HEK293 (cell line): ENCODE measurements around the gene HAO1.

Source experiments
- CTCF ChIA-PET: fragments of 350-600 bp; formaldehyde crosslinking; extraction: SDS; loops from one replicate; lab custom pipeline; 2021; ENCODE audit warnings: antibody characterized with exemption; lab: Yijun Ruan, JAX
- POLR2A ChIA-PET: fragments of 300-600 bp; formaldehyde crosslinking; extraction: SDS; loops from one replicate; lab custom pipeline; 2020; ENCODE audit warnings: antibody characterized with exemption, inconsistent platforms; lab: Yijun Ruan, JAX
- H3K27ac ChIP-seq: fragments of 200-500 bp; sonication (Bioruptor generic); 2 replicates; pipeline ENCODE4 v1.5.1; 2014; ENCODE audit warnings: low read depth, low read length, control low read depth, inconsistent platforms; ENCODE audit errors: extremely low read depth
- H3K36me3 ChIP-seq, 2 experiments: fragments of 200-500 bp in 1 of 2; sonication (Bioruptor generic) in 1 of 2; 1 replicate in 1 of 2; 2 replicates in 1 of 2; pipeline ENCODE4 v1.5.1; 2014 to 2017; ENCODE audit warnings: inconsistent platforms in 2 of 2, low read length in 2 of 2; ENCODE audit not compliant: control insufficient read depth in 2 of 2, insufficient read depth in 1 of 2
- H3K4me1 ChIP-seq: fragments of 200-500 bp; sonication (Bioruptor generic); 2 replicates; pipeline ENCODE4 v1.5.1; 2014; ENCODE audit warnings: mild to moderate bottlenecking, low read length, inconsistent platforms; ENCODE audit not compliant: control insufficient read depth, insufficient read depth
- H3K4me3 ChIP-seq: 2 replicates; pipeline ENCODE4 v1.5.1; 2011; ENCODE audit warnings: low read depth, mild to moderate bottlenecking, control low read depth, low read length, moderate library complexity
- H3K9me3 ChIP-seq: fragments of 200-500 bp; sonication (Bioruptor generic); 2 replicates; pipeline ENCODE4 v1.5.1; 2014; ENCODE audit warnings: low read depth, low read length, inconsistent platforms; ENCODE audit not compliant: control insufficient read depth, insufficient read depth
- BCL6B ChIP-seq: fragments of 450-650 bp; formaldehyde crosslinking; IDR thresholded peaks from 2 replicates; pipeline ENCODE4 v1.5.1; 2017; ENCODE audit warnings: missing biosample characterization, missing genetic modification characterization
- ELK4 ChIP-seq: IDR thresholded peaks from 2 replicates; pipeline ENCODE4 v1.6.1; 2011; ENCODE audit warnings: mild to moderate bottlenecking, low read depth, low read length, borderline replicate concordance
- HOXA7 ChIP-seq: sonication (generic); formaldehyde crosslinking; IDR thresholded peaks from 2 replicates; pipeline ENCODE4 v1.8.1; 2022; ENCODE audit warnings: missing genetic modification reagents, borderline replicate concordance
- KLF16 ChIP-seq: fragments of 450-650 bp; formaldehyde crosslinking; IDR thresholded peaks from 2 replicates; pipeline ENCODE4 v1.5.1; 2017; ENCODE audit warnings: missing biosample characterization, missing genetic modification characterization
- MEIS1 ChIP-seq: sonication (generic); formaldehyde crosslinking; IDR thresholded peaks from 2 replicates; pipeline ENCODE4 v1.8.1; 2022; ENCODE audit warnings: missing genetic modification reagents, mild to moderate bottlenecking, borderline replicate concordance
- PRDM1 ChIP-seq: fragments of 450-650 bp; formaldehyde crosslinking; IDR thresholded peaks from 2 replicates; pipeline ENCODE4; 2016; ENCODE audit warnings: missing biosample characterization, missing genetic modification characterization
- SCRT1 ChIP-seq: fragments of 450-650 bp; formaldehyde crosslinking; IDR thresholded peaks from 2 replicates; pipeline ENCODE4 v1.5.1; 2016; ENCODE audit warnings: missing biosample characterization, missing genetic modification characterization, borderline replicate concordance
- YY2 ChIP-seq: fragments of 450-650 bp; formaldehyde crosslinking; IDR thresholded peaks from 2 replicates; pipeline ENCODE4 v1.5.1; 2016; ENCODE audit warnings: missing biosample characterization, missing genetic modification characterization
- ZBTB20 ChIP-seq: fragments of 450-650 bp; formaldehyde crosslinking; IDR thresholded peaks from 2 replicates; pipeline ENCODE4 v1.5.1; 2016; ENCODE audit warnings: missing biosample characterization, missing genetic modification characterization
- ZFP37 ChIP-seq: fragments of 450-650 bp; formaldehyde crosslinking; IDR thresholded peaks from 2 replicates; pipeline ENCODE4 v1.5.1; 2016; ENCODE audit warnings: missing biosample characterization, missing genetic modification characterization
- ZNF146 ChIP-seq: fragments of 450-650 bp; formaldehyde crosslinking; IDR thresholded peaks from 2 replicates; pipeline ENCODE4 v1.5.1; 2016; ENCODE audit warnings: missing biosample characterization, missing genetic modification characterization
- ZNF2 ChIP-seq: fragments of 450-650 bp; formaldehyde crosslinking; IDR thresholded peaks from 2 replicates; pipeline ENCODE4 v1.5.1; 2016; ENCODE audit warnings: missing biosample characterization, missing genetic modification characterization
- ZNF211 ChIP-seq: fragments of 450-650 bp; formaldehyde crosslinking; IDR thresholded peaks from 2 replicates; pipeline ENCODE4 v1.5.1; 2016; ENCODE audit warnings: low read depth, missing biosample characterization, missing genetic modification characterization
- ZNF292 ChIP-seq: fragments of 450-650 bp; formaldehyde crosslinking; IDR thresholded peaks from 2 replicates; pipeline ENCODE4 v1.5.1; 2016; ENCODE audit warnings: low read depth, missing biosample characterization, missing genetic modification characterization, borderline replicate concordance
- ZNF510 ChIP-seq: fragments of 450-650 bp; formaldehyde crosslinking; IDR thresholded peaks from 2 replicates; pipeline ENCODE4 v1.5.1; 2018; ENCODE audit warnings: mild to moderate bottlenecking, missing genetic modification characterization, missing biosample characterization; ENCODE audit not compliant: insufficient replicate concordance
- ZNF513 ChIP-seq: fragments of 450-650 bp; IDR thresholded peaks from 2 replicates; pipeline ENCODE4 v1.5.1; 2018; ENCODE audit warnings: missing biosample characterization, missing genetic modification characterization
- ZNF747 ChIP-seq: fragments of 450-650 bp; formaldehyde crosslinking; IDR thresholded peaks from 2 replicates; pipeline ENCODE4 v1.5.1; 2016; ENCODE audit warnings: missing biosample characterization, missing genetic modification characterization
- TF ChIP-seq, protein P1 (sequence below): fragments of 450-650 bp; formaldehyde crosslinking; IDR thresholded peaks from 2 replicates; pipeline ENCODE4 v1.5.1; 2016; ENCODE audit warnings: missing biosample characterization, missing genetic modification characterization, borderline replicate concordance
- TF ChIP-seq, protein P2 (sequence below): fragments of 450-650 bp; formaldehyde crosslinking; conservative IDR thresholded peaks from 2 replicates; pipeline ENCODE4 v1.5.1; 2016; ENCODE audit warnings: low read depth, missing biosample characterization, missing genetic modification characterization

Gene HAO1

DNA sequence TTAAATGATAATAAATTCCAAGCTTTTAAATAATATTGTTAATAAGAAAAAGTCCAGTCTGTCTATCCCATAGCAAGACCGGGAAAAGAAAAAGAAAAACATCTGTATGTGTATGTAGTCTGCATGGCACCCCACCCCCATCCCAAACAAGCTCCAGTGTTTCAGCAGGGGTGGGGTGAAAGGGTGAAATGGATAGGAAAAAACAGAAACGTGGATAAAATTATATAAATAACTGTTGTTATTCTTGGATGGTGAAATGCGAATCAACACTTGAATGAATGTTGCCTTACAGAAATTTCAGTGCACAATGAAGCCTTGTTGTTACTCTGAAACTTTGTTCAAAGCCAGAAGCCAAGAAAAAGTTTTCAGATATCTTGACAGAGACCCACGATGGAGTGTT lies 31.4 kb downstream of the HAO1 start:
- CTCF ChIA-PET = interaction anchor here (0.6 to 1.1 kb wide), 5 partner anchors 40 to 1527 kb away, joined by 3 to 5 read pairs (median 3); no protein-coding TSS in a partner anchor

GRCh38 chr20:7903429-7903828 lies 36.8 kb downstream of the HAO1 start:
- Histone ChIP-seq H3K4me3 (no peak overlapping the region), H3K36me3 (no peaks in the 10 kb centered on the region)
- no peak for TF ChIP-seq ELK4
- TF ChIP-seq ZNF2 (tag by site-specific recombination) = no peak
- TF ChIP-seq, all 188 proteins: peak for 0
- CTCF ChIA-PET = no interaction called here
- POLR2A ChIA-PET = interaction anchor here (0.6 kb wide), 1 partner anchor 73 kb away, joined by 3 read pairs; no protein-coding TSS in a partner anchor
- H3K9me3 ChIP-seq = no peaks in the 10 kb centered on the region
- no peaks in the 10 kb centered on the region for H3K4me1 ChIP-seq
- H3K27ac ChIP-seq = no peak overlapping the region

More for the DNA sequence above, 31.4 kb downstream of the HAO1 start:
- no peak overlapping the region for H3K27ac ChIP-seq
- no peaks in the 10 kb centered on the region for H3K4me1 ChIP-seq
- no peak overlapping the region for H3K4me3 ChIP-seq
- H3K9me3 ChIP-seq = no peaks in the 10 kb centered on the region
- H3K36me3 ChIP-seq = no peaks in the 10 kb centered on the region
- TF ChIP-seq PRDM1 (tag by site-specific recombination) (no peak), ZNF146 (no peak), YY2 (tag by site-specific recombination) (no peak), ZNF211 (tag by site-specific recombination) (no peak), ZFP37 (no peak)
- TF ChIP-seq, all 188 proteins: peak for 0
- POLR2A ChIA-PET = no interaction called here

GRCh38 chr20:7902879-7903278 lies 37.4 kb downstream of the HAO1 start:
- no peak overlapping the region for H3K27ac ChIP-seq
- TF ChIP-seq ZBTB20 (tag by site-specific recombination) = no peak
- TF ChIP-seq KLF16 (tag by site-specific recombination) = no peak
- TF ChIP-seq ZNF747 (tag by site-specific recombination) = no peak
- no peak for TF ChIP-seq MEIS1 (CRISPR knock-in tag)
- TF ChIP-seq, protein P1, sequence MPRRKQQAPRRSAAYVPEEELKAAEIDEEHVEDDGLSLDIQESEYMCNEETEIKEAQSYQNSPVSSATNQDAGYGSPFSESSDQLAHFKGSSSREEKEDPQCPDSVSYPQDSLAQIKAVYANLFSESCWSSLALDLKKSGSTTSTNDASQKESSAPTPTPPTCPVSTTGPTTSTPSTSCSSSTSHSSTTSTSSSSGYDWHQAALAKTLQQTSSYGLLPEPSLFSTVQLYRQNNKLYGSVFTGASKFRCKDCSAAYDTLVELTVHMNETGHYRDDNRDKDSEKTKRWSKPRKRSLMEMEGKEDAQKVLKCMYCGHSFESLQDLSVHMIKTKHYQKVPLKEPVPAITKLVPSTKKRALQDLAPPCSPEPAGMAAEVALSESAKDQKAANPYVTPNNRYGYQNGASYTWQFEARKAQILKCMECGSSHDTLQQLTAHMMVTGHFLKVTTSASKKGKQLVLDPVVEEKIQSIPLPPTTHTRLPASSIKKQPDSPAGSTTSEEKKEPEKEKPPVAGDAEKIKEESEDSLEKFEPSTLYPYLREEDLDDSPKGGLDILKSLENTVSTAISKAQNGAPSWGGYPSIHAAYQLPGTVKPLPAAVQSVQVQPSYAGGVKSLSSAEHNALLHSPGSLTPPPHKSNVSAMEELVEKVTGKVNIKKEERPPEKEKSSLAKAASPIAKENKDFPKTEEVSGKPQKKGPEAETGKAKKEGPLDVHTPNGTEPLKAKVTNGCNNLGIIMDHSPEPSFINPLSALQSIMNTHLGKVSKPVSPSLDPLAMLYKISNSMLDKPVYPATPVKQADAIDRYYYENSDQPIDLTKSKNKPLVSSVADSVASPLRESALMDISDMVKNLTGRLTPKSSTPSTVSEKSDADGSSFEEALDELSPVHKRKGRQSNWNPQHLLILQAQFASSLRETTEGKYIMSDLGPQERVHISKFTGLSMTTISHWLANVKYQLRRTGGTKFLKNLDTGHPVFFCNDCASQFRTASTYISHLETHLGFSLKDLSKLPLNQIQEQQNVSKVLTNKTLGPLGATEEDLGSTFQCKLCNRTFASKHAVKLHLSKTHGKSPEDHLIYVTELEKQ (tag by site-specific recombination) = no peak
- no peak for TF ChIP-seq SCRT1 (tag by site-specific recombination)
- TF ChIP-seq BCL6B = no peak
- no peak for TF ChIP-seq ZNF513 (tag by site-specific recombination)
- no peak for TF ChIP-seq ZNF292 (tag by site-specific recombination)
- no peak for TF ChIP-seq ZNF510 (tag by site-specific recombination)
- TF ChIP-seq HOXA7 = no peak
- TF ChIP-seq, protein P2, sequence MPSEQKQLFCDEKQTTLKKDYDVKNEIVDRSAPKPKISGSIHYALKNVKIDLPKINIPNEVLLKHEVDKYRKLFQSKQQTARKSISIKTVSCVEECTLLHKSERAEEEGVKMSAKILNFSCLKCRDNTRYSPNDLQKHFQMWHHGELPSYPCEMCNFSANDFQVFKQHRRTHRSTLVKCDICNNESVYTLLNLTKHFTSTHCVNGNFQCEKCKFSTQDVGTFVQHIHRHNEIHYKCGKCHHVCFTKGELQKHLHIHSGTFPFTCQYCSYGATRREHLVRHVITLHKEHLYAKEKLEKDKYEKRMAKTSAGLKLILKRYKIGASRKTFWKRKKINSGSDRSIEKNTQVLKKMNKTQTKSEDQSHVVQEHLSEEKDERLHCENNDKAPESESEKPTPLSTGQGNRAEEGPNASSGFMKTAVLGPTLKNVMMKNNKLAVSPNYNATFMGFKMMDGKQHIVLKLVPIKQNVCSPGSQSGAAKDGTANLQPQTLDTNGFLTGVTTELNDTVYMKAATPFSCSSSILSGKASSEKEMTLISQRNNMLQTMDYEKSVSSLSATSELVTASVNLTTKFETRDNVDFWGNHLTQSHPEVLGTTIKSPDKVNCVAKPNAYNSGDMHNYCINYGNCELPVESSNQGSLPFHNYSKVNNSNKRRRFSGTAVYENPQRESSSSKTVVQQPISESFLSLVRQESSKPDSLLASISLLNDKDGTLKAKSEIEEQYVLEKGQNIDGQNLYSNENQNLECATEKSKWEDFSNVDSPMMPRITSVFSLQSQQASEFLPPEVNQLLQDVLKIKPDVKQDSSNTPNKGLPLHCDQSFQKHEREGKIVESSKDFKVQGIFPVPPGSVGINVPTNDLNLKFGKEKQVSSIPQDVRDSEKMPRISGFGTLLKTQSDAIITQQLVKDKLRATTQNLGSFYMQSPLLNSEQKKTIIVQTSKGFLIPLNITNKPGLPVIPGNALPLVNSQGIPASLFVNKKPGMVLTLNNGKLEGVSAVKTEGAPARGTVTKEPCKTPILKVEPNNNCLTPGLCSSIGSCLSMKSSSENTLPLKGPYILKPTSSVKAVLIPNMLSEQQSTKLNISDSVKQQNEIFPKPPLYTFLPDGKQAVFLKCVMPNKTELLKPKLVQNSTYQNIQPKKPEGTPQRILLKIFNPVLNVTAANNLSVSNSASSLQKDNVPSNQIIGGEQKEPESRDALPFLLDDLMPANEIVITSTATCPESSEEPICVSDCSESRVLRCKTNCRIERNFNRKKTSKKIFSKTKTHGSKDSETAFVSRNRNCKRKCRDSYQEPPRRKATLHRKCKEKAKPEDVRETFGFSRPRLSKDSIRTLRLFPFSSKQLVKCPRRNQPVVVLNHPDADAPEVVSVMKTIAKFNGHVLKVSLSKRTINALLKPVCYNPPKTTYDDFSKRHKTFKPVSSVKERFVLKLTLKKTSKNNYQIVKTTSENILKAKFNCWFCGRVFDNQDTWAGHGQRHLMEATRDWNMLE (tag by site-specific recombination) = no peak

More at GRCh38 chr20:7902879-7903278, 37.4 kb downstream of the HAO1 start:
- POLR2A ChIA-PET = interaction anchor here (0.6 kb wide), 1 partner anchor 73 kb away, joined by 3 read pairs; no protein-coding TSS in a partner anchor
- no peaks in the 10 kb centered on the region for H3K4me1 ChIP-seq
- H3K9me3 ChIP-seq = no peaks in the 10 kb centered on the region
- CTCF ChIA-PET = no interaction called here
- H3K4me3 ChIP-seq = no peak overlapping the region
- H3K36me3 ChIP-seq = no peaks in the 10 kb centered on the region
